Endometrium (tissue), 2 donors: Measurements from ENCODE around the gene KIF1C.

ENCODE experiments used
- FAIRE-seq: peaks from 2 replicates; lab custom pipeline; 2012; peaks lifted over from hg19 to GRCh38; lab: Jason Lieb, UNC
- donor health status: control.
- donor health status: control.

Gene KIF1C

DNA sequence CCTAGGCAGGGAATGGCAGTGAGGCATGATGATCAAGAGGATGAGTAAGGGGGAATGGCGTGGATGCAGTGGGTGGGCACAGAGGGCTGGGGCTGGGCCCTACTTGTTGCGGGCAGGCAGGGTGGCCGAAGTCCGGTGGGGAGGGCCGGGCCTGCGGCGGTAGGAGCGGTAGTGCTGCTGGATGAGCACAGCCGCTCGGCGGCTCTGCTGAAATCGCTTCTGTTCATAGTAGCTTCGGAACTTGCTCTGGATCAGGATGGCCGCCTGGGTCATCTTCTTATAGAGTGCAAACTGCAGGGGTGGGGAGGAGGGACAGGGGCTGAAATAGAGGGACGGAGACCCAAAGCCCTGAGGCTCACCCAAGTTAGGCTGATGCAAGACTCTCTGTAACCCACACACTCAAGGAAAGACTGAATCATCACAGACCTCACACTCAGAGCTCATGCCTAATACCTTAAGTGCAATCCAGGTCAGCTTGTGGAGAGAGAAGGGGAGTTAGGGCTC lies 28.7 kb upstream of the KIF1C start:
- FAIRE-seq = no peak

- no peak for FAIRE-seq
Measured at GRCh38 chr17:4969551-4970173, 28.1 kb upstream of the KIF1C start.

DNA sequence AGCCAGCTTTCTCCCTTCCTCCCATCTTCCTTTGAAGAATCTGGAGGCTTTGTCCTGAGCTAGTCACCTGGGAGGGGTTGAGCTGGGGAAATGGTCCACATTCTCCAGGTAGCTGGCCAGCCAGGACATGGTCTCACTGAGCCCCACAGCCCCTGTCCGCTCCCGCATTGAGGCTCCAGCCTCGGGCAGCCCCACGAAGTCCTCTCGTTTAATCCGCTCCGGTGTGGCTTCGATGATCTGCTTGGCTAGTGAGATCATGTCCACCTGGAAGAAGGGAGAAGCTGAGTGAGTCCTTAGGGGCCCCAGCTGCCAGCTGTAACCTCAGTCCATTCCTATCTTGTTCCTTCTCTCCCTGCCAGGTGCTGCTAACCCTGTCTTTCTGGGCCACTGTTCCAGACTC lies 27.5 kb upstream of the KIF1C start:
- no peak for FAIRE-seq

GRCh38 chr17:4971826-4972225 lies 25.9 kb upstream of the KIF1C start:
- FAIRE-seq = no peak

DNA sequence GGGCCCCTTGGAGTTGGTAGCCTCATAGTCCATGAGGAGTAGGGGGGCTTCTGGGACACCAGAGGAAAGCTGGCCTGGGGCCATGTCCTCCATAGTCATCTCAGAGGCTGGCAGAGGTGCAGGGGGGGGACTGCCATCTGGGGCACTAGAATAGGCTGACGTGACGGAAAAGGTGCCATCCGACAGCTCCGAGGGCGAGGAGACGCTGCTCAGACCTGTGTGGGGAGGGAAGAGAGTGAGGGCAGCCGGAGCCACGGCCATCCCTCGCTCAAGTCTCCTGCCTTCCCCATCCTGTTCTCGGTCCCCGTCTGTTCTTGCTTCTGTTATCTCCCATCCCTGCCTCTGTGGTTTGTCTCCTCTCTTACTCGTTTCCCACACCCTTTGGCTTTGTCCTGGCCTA lies 25.4 kb upstream of the KIF1C start:
- no peak for FAIRE-seq

DNA sequence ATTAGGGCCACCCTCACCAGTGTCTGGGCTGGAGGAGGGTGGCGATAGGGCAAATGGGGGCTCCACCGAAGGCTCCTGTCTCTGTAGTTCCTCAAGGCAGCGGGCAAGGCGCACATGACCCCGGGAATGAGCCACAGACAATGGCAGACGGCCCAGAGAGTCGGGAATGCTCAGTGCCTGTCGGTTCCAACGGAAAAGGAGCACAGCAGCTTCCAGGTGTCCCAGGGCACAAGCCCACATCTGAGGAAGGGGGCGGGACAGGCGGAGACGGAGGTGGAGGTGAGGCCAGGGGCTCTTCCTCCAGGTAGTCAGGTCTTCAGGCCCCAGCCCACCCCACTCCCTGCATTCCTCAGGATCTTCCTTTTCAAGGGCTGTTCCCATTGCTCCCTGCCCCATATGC lies 25.0 kb upstream of the KIF1C start:
- no peak for FAIRE-seq

GRCh38 chr17:4973256-4974114 lies 24.3 kb upstream of the KIF1C start:
- FAIRE-seq = no peak

DNA sequence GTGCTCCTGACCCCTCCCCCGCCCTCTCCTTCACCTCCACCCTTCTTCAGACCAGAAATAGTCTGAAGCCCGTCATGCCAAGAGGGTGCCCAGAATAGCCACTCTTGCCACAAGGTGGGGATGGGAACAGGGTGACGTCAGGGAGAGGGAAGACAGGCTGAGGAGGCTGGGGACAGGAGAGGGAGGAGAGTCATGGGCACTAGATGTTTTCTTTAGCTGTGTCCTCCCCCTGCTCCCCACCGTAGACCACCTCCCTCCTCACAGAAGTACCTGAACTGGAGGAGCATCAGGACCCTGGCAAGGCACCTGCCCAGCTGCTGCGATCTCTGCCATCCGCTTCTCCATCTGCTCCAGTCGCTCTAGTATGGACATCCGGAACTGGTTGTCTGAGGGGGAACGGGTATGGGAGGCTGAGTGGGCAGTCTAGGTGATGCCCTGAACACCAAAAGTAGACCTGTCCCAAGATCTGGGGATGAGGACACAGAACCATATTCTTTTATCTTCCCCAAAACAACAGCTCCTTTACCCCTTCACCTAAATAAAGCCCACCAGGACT lies 23.6 kb upstream of the KIF1C start:
- FAIRE-seq = no peak

DNA sequence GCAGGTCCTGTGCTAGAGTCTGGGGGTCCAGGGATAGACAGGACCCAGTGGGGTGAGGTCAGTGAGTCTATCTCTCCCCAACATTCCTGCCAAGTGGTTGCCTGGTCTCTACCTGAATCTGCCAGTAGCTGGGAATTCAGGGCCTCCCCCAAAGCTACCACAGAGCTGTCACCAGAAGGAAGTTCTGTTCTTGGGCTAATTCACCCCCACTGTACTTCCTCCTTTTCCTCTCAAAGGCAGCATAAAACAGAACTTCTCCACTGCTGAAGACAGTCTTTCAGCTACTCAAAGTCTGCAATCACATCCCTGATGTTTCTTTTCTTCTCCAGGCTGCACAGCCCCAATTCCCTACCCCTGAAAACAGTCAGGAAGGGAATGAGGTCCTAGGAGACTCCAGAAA lies 19.0 kb upstream of the KIF1C start:
- FAIRE-seq = no peak

DNA sequence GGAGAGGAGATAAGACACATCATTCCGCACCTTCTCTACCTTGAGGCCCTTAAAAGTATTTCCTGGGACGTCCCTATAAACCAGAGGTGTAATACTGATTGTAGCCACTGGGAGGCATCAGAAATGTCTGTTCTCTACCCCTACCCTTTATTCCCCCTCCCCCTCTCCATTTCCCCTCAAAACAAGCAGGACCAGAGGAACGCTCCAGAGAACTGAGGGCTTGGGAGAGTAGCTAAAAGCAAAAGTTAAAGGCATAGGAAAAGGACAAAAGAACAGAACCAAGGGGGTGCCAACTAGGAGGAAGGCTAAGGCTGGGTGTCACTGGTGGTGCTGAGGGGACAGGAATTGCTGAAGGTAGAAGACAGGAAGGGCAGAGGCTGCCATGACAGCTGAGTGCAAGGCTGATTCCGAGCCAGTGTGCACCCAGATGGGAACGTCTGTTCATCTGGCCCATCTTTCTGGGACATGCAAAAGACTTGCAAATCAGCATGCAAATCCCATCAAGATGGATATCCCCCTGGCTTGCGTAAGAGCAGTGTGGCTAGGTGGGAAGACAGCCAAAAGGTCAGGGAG lies 17.0 kb upstream of the KIF1C start:
- FAIRE-seq = no peak

- FAIRE-seq = no peak
Measured at GRCh38 chr17:4982305-4982704, 15.4 kb upstream of the KIF1C start.

DNA sequence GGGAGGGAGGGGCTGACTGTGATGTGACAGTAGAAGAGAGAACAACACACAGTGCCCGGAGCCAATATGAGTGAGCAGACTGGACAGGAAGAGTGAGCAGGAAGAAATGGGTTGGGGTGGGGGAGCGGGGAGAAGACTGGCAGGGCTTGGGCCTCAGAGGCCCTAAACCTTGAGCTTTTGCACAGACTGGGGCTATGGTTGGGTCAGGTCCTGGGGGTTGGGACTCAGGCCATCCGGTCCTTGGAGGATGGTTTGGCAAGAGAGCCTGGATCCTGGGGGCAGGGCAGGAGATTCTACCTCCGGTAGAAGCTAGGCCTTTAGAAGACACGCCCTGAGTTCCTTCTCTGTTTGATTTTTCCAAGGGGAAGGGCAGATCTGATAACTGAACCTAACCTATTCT lies 11.3 kb upstream of the KIF1C start:
- no peak for FAIRE-seq

- FAIRE-seq = no peak
Measured at GRCh38 chr17:4986951-4987766, 10.6 kb upstream of the KIF1C start, which contains the start of gene CAMTA2. CAMTA2 (minus strand) TSS chr17:4987675; CDS start chr17:4986222, 1,453 bp downstream.

DNA sequence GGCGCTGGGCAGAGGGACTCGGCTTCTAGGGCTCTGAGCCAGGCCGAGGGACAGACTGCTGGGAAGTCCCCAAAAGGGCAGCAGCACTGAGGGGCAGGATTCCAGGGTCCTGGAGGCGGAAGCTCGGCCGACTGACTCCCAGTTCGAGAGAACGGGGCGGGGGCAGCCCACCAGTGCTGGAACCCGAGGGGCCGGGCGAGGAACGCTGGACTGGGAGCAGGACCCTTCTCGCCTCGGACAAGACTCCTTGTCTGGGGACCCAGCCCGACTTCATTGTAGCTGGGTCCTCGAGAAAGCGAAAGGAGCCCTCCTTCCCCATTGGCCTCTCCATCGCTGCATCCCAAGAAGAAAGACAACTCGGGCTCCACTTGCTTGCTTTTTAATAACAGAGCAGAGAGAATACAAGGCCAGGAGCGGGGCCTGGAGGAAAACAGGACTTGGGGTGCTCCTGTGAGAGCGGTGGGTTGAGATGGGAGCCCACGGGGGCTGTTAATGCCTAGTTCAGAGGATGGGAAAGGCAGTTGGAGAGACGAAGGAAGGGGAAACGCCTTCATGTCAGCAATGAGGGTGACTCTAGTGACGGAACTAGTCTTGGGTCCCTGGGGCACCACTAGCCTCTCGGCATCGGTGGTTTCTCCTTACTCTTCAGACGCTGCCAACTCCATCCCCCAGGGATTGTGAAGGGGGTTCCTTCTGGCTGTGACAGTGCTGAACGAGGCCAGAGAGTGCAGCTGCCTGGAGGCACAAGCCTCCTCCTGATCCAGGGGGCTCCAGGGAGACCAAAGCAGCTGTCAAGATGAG lies 9.8 kb upstream of the KIF1C start:
- no peak for FAIRE-seq

GRCh38 chr17:4994081-4994595 lies 3.6 kb upstream of the KIF1C start:
- no peak for FAIRE-seq

DNA sequence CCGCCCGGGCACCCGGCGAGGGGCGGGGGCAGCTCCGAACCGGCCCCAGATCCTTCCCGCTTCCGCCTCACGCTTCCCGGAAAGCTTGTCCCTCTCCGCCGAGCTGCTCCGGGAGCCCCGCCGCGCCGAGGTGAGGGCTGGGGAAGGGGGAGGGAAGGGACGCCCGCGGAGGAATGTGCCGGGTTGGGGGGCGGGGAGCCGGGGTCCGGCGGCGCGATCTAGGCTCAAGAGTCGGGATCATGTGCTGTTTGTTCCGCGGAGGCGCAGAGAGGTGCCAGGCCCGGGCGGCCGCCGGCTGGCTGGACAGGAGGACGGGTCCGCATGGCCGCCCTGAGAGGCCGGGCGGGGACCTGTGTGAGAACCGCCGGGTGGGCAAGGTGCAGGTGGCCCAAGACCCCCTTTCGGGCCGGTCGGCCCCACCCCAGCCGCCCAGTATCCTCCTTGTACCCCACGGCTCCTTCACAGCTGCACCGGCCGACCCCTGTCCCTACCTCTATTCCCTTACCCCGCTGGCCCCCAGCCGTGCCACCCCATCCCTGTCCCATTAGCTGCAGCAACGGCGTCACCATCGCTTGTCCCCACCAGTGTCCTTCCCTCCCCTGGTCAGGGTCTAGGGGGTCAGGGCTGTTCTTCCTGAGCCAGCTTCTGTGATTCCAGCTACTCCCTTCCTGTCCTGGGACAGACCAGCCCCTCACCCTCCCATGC lies 429 bp downstream of the KIF1C start:
- no peak for FAIRE-seq

- FAIRE-seq = no peak
Measured at GRCh38 chr17:4998732-4999429, 1.1 kb downstream of the KIF1C start.

- FAIRE-seq = no peak
Measured at GRCh38 chr17:4999430-5000093, 1.8 kb downstream of the KIF1C start.

- FAIRE-seq = no peak
Measured at GRCh38 chr17:5000237-5000639, 2.5 kb downstream of the KIF1C start.
